NT2/D1 (cell line): ENCODE results near the gene CARD9.

Experiments
- SUZ12 ChIP-seq: IDR thresholded peaks from 2 replicates; pipeline ENCODE4 v1.6.1; 2011; ENCODE audit not compliant: insufficient read length, insufficient read depth; ENCODE audit errors: extremely low read depth
- ZNF274 ChIP-seq: IDR thresholded peaks from 2 replicates; pipeline ENCODE4 v1.6.1; 2011; ENCODE audit warnings: mild to moderate bottlenecking, low read depth, low read length

- TF ChIP-seq SUZ12 (no peak), ZNF274 (no peak)
Measured at GRCh38 chr9:136405481-136405880, 32.0 kb upstream of the CARD9 start.
